GM12878 (cell line): ENCODE data around the gene IMPG2. TPM values are rescaled to one million over a fixed set of nuclear protein-coding genes. Genes with fewer than 3 reads are reported as not detected.

ENCODE experiments used
- ATAC-seq: fragments of 200-7000 bp; cut with Tn5 transposase; 3 replicates; pipeline ENCODE4 v1.9.1; 2020; ENCODE audit warnings: mild to moderate bottlenecking, moderate library complexity
- BruUV-seq: library from RNA; stranded (reverse); fragments of 400-500 nt; replicated peaks from 2 replicates; lab custom pipeline; 2021; lab: Mats Ljungman, UMichigan
- CTCF ChIA-PET: fragments of 300-600 bp; sonication (Branson Sonifier 250); formaldehyde crosslinking; extraction: SDS; loops from one replicate; lab custom pipeline; 2021; ENCODE audit warnings: inconsistent platforms; lab: Yijun Ruan, JAX
- POLR2A ChIA-PET: fragments of 350-600 bp; formaldehyde crosslinking; extraction: SDS; loops from one replicate; lab custom pipeline; 2021; ENCODE audit warnings: inconsistent platforms; lab: Charles Lee
- RAD21 ChIA-PET: fragments of 300-600 bp; sonication (Branson Sonifier 250); formaldehyde crosslinking; loops from one replicate; lab custom pipeline; 2023; ENCODE audit warnings: antibody characterized with exemption; ENCODE audit not compliant: unreplicated experiment; lab: Charles Lee
- SMC1A ChIA-PET: fragments of 300-600 bp; sonication (Branson Sonifier 250); formaldehyde crosslinking; loops from one replicate; lab custom pipeline; 2023; ENCODE audit not compliant: unreplicated experiment, uncharacterized antibody; lab: Charles Lee
- DNase-seq: peaks from one replicate; pipeline ENCODE4 v3.0.0-alpha.2; 2011; ENCODE audit warnings: low read depth, low spot score
- FAIRE-seq: peaks from 3 replicates; lab custom pipeline; 2011; peaks lifted over from hg19 to GRCh38; lab: Jason Lieb, UNC
- H2AFZ ChIP-seq: 2 replicates; pipeline ENCODE4 v1.6.0; 2011; ENCODE audit warnings: low read depth, low read length, control low read depth; ENCODE audit not compliant: control insufficient read depth
- H3K27ac ChIP-seq: 2 replicates; pipeline ENCODE4 v1.5.1; 2011; ENCODE audit warnings: control low read depth; ENCODE audit not compliant: control insufficient read depth, insufficient read depth
- H3K27me3 ChIP-seq, 2 experiments: replicated peaks in 1 of 2; 2 replicates each; pipeline versions ENCODE4 v1.6.0 to v1.6.1; 2011; ENCODE audit warnings: low read length in 1 of 2; ENCODE audit not compliant: control insufficient read depth in 2 of 2, insufficient read depth in 2 of 2
- H3K36me3 ChIP-seq, 2 experiments: 2 replicates each; pipeline ENCODE4 v1.5.1; 2011; ENCODE audit warnings: low read length in 1 of 2; ENCODE audit not compliant: control insufficient read depth in 2 of 2, insufficient read depth in 2 of 2
- H3K4me1 ChIP-seq: 2 replicates; pipeline ENCODE4 v1.6.1; 2011; ENCODE audit warnings: mild to moderate bottlenecking, low read length, moderate library complexity, mixed read lengths; ENCODE audit not compliant: control insufficient read depth, insufficient read depth
- H3K4me2 ChIP-seq: 2 replicates; pipeline ENCODE4 v1.6.0; 2011; ENCODE audit warnings: control low read depth; ENCODE audit not compliant: control insufficient read depth, insufficient read depth
- H3K4me3 ChIP-seq: fragments of 200-600 bp; sonication (generic); 2 replicates; pipeline ENCODE4 v1.5.1; 2016
- H3K79me2 ChIP-seq: 2 replicates; pipeline ENCODE4 v1.6.0; 2011; ENCODE audit warnings: low read length; ENCODE audit not compliant: control insufficient read depth, insufficient read depth
- H3K9ac ChIP-seq: 2 replicates; pipeline ENCODE4 v1.8.0; 2011; ENCODE audit warnings: low read length, control low read depth, mixed read lengths; ENCODE audit not compliant: control insufficient read depth, insufficient read depth
- H3K9me3 ChIP-seq: replicated peaks from 3 replicates; pipeline ENCODE4 v1.5.1; 2011; ENCODE audit warnings: mild to moderate bottlenecking, low read length; ENCODE audit not compliant: control insufficient read depth, insufficient read depth
- H4K20me1 ChIP-seq: 2 replicates; pipeline ENCODE4 v1.6.0; 2011; ENCODE audit not compliant: control insufficient read depth, insufficient read depth
- BACH1 ChIP-seq: fragments of 450-650 bp; IDR thresholded peaks from 2 replicates; pipeline ENCODE4 v1.6.1; 2017; ENCODE audit warnings: mild to moderate bottlenecking, borderline replicate concordance
- BCL3 ChIP-seq: IDR thresholded peaks from 2 replicates; pipeline ENCODE4 v1.6.1; 2011; ENCODE audit warnings: borderline replicate concordance, low read depth, mild to moderate bottlenecking, moderate library complexity, low read length; ENCODE audit not compliant: insufficient read depth, poor library complexity, severe bottlenecking
- CTCF ChIP-seq, 3 experiments: IDR thresholded peaks in 2 of 3; conservative IDR thresholded peaks in 1 of 3; 2 replicates each; pipeline ENCODE4 v1.5.1; 2011; ENCODE audit warnings: low read depth in 3 of 3, low read length in 3 of 3, mild to moderate bottlenecking in 3 of 3, control low read depth in 2 of 3, moderate library complexity in 2 of 3, inconsistent platforms in 1 of 3, mixed read lengths in 1 of 3; ENCODE audit not compliant: control insufficient read depth in 2 of 3, insufficient read depth in 1 of 3; ENCODE audit errors: extremely low read depth in 1 of 3
- FOXK2 ChIP-seq: fragments of 450-650 bp; IDR thresholded peaks from 2 replicates; pipeline ENCODE4 v1.6.1; 2017; ENCODE audit warnings: mild to moderate bottlenecking, moderate library complexity
- RBBP5 ChIP-seq: fragments of 200-600 bp; sonication (generic); conservative IDR thresholded peaks from 2 replicates; pipeline ENCODE4 v1.6.1; 2016
- SMARCA5 ChIP-seq: fragments of 450-650 bp; IDR thresholded peaks from 2 replicates; pipeline ENCODE4 v1.6.1; 2017; ENCODE audit warnings: mild to moderate bottlenecking
- SMC3 ChIP-seq: IDR thresholded peaks from 2 replicates; pipeline ENCODE4 v1.6.1; 2011; ENCODE audit warnings: low read length, improper control_type of control experiment, borderline replicate concordance
- SUPT20H ChIP-seq: IDR thresholded peaks from 2 replicates; pipeline ENCODE4 v1.6.1; 2011; ENCODE audit warnings: low read depth, mild to moderate bottlenecking, low read length, moderate library complexity, borderline replicate concordance; ENCODE audit not compliant: control insufficient read depth
- ZBED1 ChIP-seq: IDR thresholded peaks from 2 replicates; pipeline ENCODE4 v1.6.1; 2016; ENCODE audit warnings: borderline replicate concordance
- in situ Hi-C: fragments of 300-500 bp; cut with MboI; formaldehyde crosslinking; loops from 9 replicates; pipeline ENCODE4 v1.14.3; 2018; ENCODE audit warnings: mixed read lengths
- intact Hi-C: fragments of 100-400 bp; cut with micrococcal nuclease; formaldehyde crosslinking; loops from one replicate; pipeline ENCODE4 v1.14.2; 2022; ENCODE audit not compliant: unreplicated experiment
- polyA plus RNA-seq, 11 experiments: library from polyadenylated mRNA; depleted of rRNA in 4 of 11; unstranded in 6 of 11; stranded (reverse) in 5 of 11; fragments of >200 nt; fragmentation: Nextera tagmentation in 4 of 11; fragmentation: Illumina TruSeq in 1 of 11; extraction: Ambion mirVana in 4 of 11; extraction: Trizol in 1 of 11; gene quantifications; 1 replicate in 1 of 11; 2 replicates in 10 of 11; pipeline versions ENCODE4 v1.2.1 to v1.2.3, GENCODE V29; 2011 to 2016; ENCODE audit warnings: inconsistent platforms in 2 of 11, missing spikeins in 2 of 11, low read depth in 1 of 11
- total RNA-seq, 4 experiments: library from RNA; depleted of rRNA in 3 of 4; stranded (reverse); fragments of >200 nt in 3 of 4; fragmentation: Illumina TruSeq in 1 of 4; extraction: Trizol in 1 of 4; gene quantifications; 2 replicates each; pipeline versions ENCODE4 v1.2.1 to v1.2.3, GENCODE V29; 2013 to 2021
- TF ChIP-seq, protein P1 (sequence below): fragments of 450-650 bp; IDR thresholded peaks from 2 replicates; pipeline ENCODE4 v1.6.1; 2018; ENCODE audit warnings: borderline replicate concordance, mild to moderate bottlenecking; ENCODE audit not compliant: partially characterized antibody
- TF ChIP-seq, protein P2 (sequence below): IDR thresholded peaks from 2 replicates; pipeline ENCODE4 v1.6.1; 2011; ENCODE audit warnings: low read depth, mild to moderate bottlenecking, low read length, moderate library complexity, borderline replicate concordance; ENCODE audit errors: extremely low read depth
- TF ChIP-seq, protein P3 (sequence below): fragments of 450-650 bp; formaldehyde crosslinking; IDR thresholded peaks from 2 replicates; pipeline ENCODE4 v1.4.0; 2020; ENCODE audit warnings: mild to moderate bottlenecking, moderate library complexity

IMPG2 gene
- total and polyA plus RNA-seq, 10 of the 15 experiments (the other 5 are each of a cell fraction or from before 2014, with no cell fraction given), result under 0.01 to 0.17 (median 0.10) TPM; not detected in 3

DNA sequence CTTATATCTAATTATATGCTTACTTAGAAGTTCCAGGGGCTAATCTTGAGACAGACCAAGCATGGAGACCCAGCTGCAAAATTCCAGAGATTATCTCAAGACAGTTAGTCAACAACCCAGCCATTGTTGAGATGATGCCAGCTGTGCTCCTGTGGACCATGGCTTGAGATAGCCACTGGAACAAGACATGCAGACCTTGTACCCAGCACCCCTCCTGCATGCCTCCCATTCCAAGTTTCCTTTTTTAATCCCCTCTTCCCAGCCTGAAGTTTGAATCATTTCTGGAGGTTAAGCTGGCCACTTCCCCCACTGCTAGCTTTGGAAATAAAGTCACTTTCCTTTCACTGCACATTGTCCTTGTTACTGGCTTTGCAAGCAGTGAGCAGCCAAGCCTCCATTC lies 53.8 kb downstream of the IMPG2 start (continued):
- TF ChIP-seq, protein P1, sequence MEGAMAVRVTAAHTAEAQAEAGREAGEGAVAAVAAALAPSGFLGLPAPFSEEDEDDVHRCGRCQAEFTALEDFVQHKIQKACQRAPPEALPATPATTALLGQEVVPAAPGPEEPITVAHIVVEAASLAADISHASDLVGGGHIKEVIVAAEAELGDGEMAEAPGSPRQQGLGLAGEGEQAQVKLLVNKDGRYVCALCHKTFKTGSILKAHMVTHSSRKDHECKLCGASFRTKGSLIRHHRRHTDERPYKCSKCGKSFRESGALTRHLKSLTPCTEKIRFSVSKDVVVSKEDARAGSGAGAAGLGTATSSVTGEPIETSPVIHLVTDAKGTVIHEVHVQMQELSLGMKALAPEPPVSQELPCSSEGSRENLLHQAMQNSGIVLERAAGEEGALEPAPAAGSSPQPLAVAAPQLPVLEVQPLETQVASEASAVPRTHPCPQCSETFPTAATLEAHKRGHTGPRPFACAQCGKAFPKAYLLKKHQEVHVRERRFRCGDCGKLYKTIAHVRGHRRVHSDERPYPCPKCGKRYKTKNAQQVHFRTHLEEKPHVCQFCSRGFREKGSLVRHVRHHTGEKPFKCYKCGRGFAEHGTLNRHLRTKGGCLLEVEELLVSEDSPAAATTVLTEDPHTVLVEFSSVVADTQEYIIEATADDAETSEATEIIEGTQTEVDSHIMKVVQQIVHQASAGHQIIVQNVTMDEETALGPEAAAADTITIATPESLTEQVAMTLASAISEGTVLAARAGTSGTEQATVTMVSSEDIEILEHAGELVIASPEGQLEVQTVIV, result no peak
- TF ChIP-seq RBBP5, result no peak
- TF ChIP-seq BCL3, result no peak
- TF ChIP-seq FOXK2, result no peak
- TF ChIP-seq SMARCA5, result no peak
- TF ChIP-seq ZBED1, result no peak

GRCh38 chr3:101266071-101266470 lies 54.3 kb downstream of the IMPG2 start:
- no TSS peak for BruUV-seq
- no peak overlapping the region for H2AFZ ChIP-seq
- TF ChIP-seq, protein P2, sequence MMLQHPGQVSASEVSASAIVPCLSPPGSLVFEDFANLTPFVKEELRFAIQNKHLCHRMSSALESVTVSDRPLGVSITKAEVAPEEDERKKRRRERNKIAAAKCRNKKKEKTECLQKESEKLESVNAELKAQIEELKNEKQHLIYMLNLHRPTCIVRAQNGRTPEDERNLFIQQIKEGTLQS, result no peak
- TF ChIP-seq, protein P3, sequence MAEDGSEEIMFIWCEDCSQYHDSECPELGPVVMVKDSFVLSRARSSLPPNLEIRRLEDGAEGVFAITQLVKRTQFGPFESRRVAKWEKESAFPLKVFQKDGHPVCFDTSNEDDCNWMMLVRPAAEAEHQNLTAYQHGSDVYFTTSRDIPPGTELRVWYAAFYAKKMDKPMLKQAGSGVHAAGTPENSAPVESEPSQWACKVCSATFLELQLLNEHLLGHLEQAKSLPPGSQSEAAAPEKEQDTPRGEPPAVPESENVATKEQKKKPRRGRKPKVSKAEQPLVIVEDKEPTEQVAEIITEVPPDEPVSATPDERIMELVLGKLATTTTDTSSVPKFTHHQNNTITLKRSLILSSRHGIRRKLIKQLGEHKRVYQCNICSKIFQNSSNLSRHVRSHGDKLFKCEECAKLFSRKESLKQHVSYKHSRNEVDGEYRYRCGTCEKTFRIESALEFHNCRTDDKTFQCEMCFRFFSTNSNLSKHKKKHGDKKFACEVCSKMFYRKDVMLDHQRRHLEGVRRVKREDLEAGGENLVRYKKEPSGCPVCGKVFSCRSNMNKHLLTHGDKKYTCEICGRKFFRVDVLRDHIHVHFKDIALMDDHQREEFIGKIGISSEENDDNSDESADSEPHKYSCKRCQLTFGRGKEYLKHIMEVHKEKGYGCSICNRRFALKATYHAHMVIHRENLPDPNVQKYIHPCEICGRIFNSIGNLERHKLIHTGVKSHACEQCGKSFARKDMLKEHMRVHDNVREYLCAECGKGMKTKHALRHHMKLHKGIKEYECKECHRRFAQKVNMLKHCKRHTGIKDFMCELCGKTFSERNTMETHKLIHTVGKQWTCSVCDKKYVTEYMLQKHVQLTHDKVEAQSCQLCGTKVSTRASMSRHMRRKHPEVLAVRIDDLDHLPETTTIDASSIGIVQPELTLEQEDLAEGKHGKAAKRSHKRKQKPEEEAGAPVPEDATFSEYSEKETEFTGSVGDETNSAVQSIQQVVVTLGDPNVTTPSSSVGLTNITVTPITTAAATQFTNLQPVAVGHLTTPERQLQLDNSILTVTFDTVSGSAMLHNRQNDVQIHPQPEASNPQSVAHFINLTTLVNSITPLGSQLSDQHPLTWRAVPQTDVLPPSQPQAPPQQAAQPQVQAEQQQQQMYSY (CRISPR knock-in tag), result no peak
- TF ChIP-seq CTCF (IDR thresholded peaks at IDR 0.05 in 2 of 3, conservative IDR thresholded peaks at IDR 0.05 in 1 of 3; ENCODE audit: control insufficient read depth in 2 of 3, extremely low read depth in 1 of 3, insufficient read depth in 1 of 3, low read depth in 3 of 3, low read length in 3 of 3) (no peak), SMC3 (no peak), SUPT20H (no peak), BACH1 (no peak)
- TF ChIP-seq, all 136 proteins: peak for 0
- intact Hi-C loops (no loop called here), in situ Hi-C loops (no loop called here)
- Histone ChIP-seq H3K9me3 (no peaks in the 10 kb centered on the region), H3K79me2 (no peaks in the 10 kb centered on the region), H3K36me3 (no peaks in the 10 kb centered on the region), H3K4me2 (no peak overlapping the region), H3K4me3 (no peak overlapping the region), H3K9ac (no peak overlapping the region), H4K20me1 (no peaks in the 10 kb centered on the region), H3K27ac (no peak overlapping the region), H3K4me1 (no peaks in the 10 kb centered on the region), H3K27me3 (no peaks in the 10 kb centered on the region)
- POLR2A ChIA-PET, result no interaction called here
- no peak for FAIRE-seq
- no peak for ATAC-seq
- CTCF ChIA-PET, result no interaction called here
- RAD21 ChIA-PET, result no interaction called here
- SMC1A ChIA-PET, result interaction anchor here (0.5 kb wide), 1 partner anchor 413 kb away, joined by 3 read pairs; no protein-coding TSS in a partner anchor
- DNase-seq, result no peak
